Measurements from ENCODE around the gene P2RY8. TPM values are rescaled to one million over a fixed set of nuclear protein-coding genes. Genes with fewer than 3 reads are reported as not detected.

The P2RY8 gene
- total and polyA plus RNA-seq, 10 of the 15 experiments (the other 5 are each of a cell fraction or from before 2014, with no cell fraction given), result 2.0 to 64.4 (median 36.5) TPM

- in situ Hi-C loops (cut with MboI), result no loop called here
- 48% methylated on average over 10 of the region's 10 CpGs for WGBS (ENCODE audit: insufficient coverage, insufficient replicate concordance, low lambda C conversion rate, missing lambda C conversion rate)
These were observed 5.7 kb downstream of the P2RY8 start for GRCh38 chrX:1531096-1531890.

More at GRCh38 chrX:1531096-1531890, 5.7 kb downstream of the P2RY8 start:
- intact Hi-C loops (cut with micrococcal nuclease; ENCODE audit: unreplicated experiment), result no loop called here
- Histone ChIP-seq H2AFZ (ENCODE audit: control insufficient read depth, low read depth, low read length) (no peak overlapping the region), H3K27me3 (replicated peaks in 1 of 2; ENCODE audit: control insufficient read depth in 2 of 2, insufficient read depth in 2 of 2, low read length in 1 of 2) (no peaks in the 10 kb centered on the region), H3K36me3 (ENCODE audit: control insufficient read depth in 2 of 2, insufficient read depth in 2 of 2, low read length in 1 of 2) (peaks cover 4 to 6% of the 10 kb centered on the region in 2 experiments), H3K4me2 (ENCODE audit: control insufficient read depth, insufficient read depth) (peak overlapping the region; percentile 31; the same call in 1 of the 2 replicates), H3K9me3 (replicated peaks; ENCODE audit: control insufficient read depth, insufficient read depth, low read length) (no peaks in the 10 kb centered on the region), H4K20me1 (ENCODE audit: control insufficient read depth, insufficient read depth) (no peaks in the 10 kb centered on the region), H3K27ac (ENCODE audit: control insufficient read depth, insufficient read depth) (no peak overlapping the region), H3K4me3 (peak overlapping the region; percentile 19; the same call in 1 of the 2 replicates), H3K9ac (ENCODE audit: control insufficient read depth, insufficient read depth, low read length) (no peak overlapping the region), H3K79me2 (ENCODE audit: control insufficient read depth, insufficient read depth, low read length) (peaks cover 82% of the 10 kb centered on the region), H3K4me1 (ENCODE audit: control insufficient read depth, insufficient read depth, low read length) (peaks cover 21% of the 10 kb centered on the region)
- FAIRE-seq (no peak), DNase-seq (ENCODE audit: low read depth, low spot score) (no peak), ATAC-seq (no peak)
- CTCF ChIA-PET, result no interaction called here
- SMC1A ChIA-PET (ENCODE audit: uncharacterized antibody, unreplicated experiment), result no interaction called here
- no peak for TF ChIP-seq FOS (IDR thresholded peaks at IDR 0.05; ENCODE audit: borderline replicate concordance, extremely low read depth, insufficient read length)
- no peak for TF ChIP-seq POLR2AphosphoS5 (IDR thresholded peaks at IDR 0.05; ENCODE audit: low read length)
- no peak for TF ChIP-seq RB1 (IDR thresholded peaks at IDR 0.05; ENCODE audit: borderline replicate concordance)
- no peak for TF ChIP-seq RAD21 (IDR thresholded peaks at IDR 0.05; ENCODE audit: insufficient read depth, low read depth, low read length)
- TF ChIP-seq ZZZ3 (IDR thresholded peaks at IDR 0.05; ENCODE audit: control insufficient read depth, insufficient read length, low read depth), result no peak
- no peak for TF ChIP-seq YBX1 (IDR thresholded peaks at IDR 0.05)
- 0 out of 2 replicates have a peak, but pooled peaks have one; percentile 18 for TF ChIP-seq EED (IDR thresholded peaks at IDR 0.05; ENCODE audit: low read depth)
- TF ChIP-seq NR2C1 (IDR thresholded peaks at IDR 0.05), result no peak
- no peak for TF ChIP-seq FOXK2 (IDR thresholded peaks at IDR 0.05)
- TF ChIP-seq SPI1 (IDR thresholded peaks at IDR 0.05; ENCODE audit: borderline replicate concordance, insufficient read depth, low read depth, low read length), result no peak
- no peak for TF ChIP-seq MEF2B (IDR thresholded peaks at IDR 0.05; ENCODE audit: partially characterized antibody, poor library complexity, severe bottlenecking)
- no peak for TF ChIP-seq PAX8 (IDR thresholded peaks at IDR 0.05)
- TF ChIP-seq MLLT1 (IDR thresholded peaks at IDR 0.05), result peak; percentile 20; the same call in 1 of the 2 replicates
- no peak for TF ChIP-seq ZNF687 (IDR thresholded peaks at IDR 0.05)
- TF ChIP-seq PML (IDR thresholded peaks at IDR 0.05; ENCODE audit: low read length), result no peak
- RAD21 ChIA-PET (ENCODE audit: unreplicated experiment), result no interaction called here
- no TSS peak for BruUV-seq (replicated peaks)
- POLR2A ChIA-PET, result no interaction called here
